Neutrophil (primary cell): ENCODE data around the gene NEUROD4.

Source experiments
- H3K27ac ChIP-seq: fragments of 200-600 bp; sonication (generic); 2 replicates; pipeline ENCODE4 v1.5.1; 2016; ENCODE audit warnings: mild to moderate bottlenecking, moderate library complexity
- H3K27me3 ChIP-seq: fragments of 200-600 bp; sonication (generic); 2 replicates; pipeline ENCODE4 v1.6.0; 2016; ENCODE audit warnings: mild to moderate bottlenecking
- H3K36me3 ChIP-seq: fragments of 200-600 bp; sonication (generic); 2 replicates; pipeline ENCODE4 v1.5.1; 2017
- H3K4me1 ChIP-seq, 2 experiments: fragments of 200-600 bp in 1 of 2; sonication (generic) in 1 of 2; 1 replicate in 1 of 2; 2 replicates in 1 of 2; pipeline versions ENCODE4 v1.5.1 to v1.6.1; 2013 to 2016; ENCODE audit warnings: low read depth in 1 of 2, low read length in 1 of 2, mild to moderate bottlenecking in 1 of 2, moderate library complexity in 1 of 2; ENCODE audit not compliant: control insufficient read depth in 1 of 2, insufficient read depth in 1 of 2
- H3K4me3 ChIP-seq, 2 experiments: fragments of 200-600 bp in 1 of 2; sonication (generic) in 1 of 2; 1 replicate in 1 of 2; 2 replicates in 1 of 2; pipeline ENCODE4 v1.5.1; 2013 to 2016; ENCODE audit warnings: low read depth in 1 of 2, low read length in 1 of 2, mild to moderate bottlenecking in 1 of 2, moderate library complexity in 1 of 2
- H3K9me3 ChIP-seq: fragments of 200-600 bp; sonication (generic); 2 replicates; pipeline ENCODE4 v1.5.1; 2016
- TF ChIP-seq, protein P1 (sequence below): fragments of 200-600 bp; sonication (generic); IDR thresholded peaks from 2 replicates; pipeline ENCODE4 v1.5.1; 2016; ENCODE audit warnings: antibody characterized with exemption

The NEUROD4 gene

DNA sequence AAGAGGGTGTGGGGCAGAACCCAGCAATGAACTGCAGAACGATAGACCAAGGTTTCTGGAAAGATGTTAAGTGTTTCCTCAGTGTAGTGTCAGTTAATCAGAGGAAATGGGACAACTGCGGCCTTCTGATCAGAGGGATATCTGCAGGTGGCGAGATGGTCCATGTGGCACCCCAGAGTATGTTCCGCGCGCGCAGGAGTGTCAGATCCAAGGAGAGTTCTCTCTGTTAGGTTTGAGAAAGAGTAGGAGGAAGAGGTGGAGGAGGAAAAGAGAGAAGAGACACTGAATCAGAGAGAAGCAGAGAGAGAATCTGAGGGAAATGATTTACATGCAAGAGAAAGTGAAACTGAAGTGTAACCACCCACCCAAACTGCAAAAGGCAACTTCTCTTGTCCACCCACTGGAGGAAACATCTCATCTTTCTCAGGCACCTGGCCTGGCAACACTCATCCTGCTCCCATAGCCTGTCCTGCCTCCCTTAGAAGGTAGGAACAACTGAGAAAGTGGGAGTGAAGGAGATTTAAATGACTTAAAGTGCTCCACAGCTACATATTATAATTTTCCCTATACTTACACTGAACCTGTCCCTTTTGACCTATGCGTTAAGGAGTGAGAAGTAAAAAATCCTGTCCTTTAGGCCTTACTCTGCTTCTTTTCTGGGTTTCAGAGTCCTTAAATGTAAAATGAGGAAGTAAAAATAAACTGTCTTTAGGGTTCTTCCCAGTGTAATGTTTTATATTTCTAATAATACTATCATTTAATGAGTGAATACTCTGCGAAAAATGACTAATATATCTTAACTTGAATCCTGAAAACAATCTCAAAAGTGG lies 28.4 kb upstream of the NEUROD4 start:
- TF ChIP-seq, protein P1, sequence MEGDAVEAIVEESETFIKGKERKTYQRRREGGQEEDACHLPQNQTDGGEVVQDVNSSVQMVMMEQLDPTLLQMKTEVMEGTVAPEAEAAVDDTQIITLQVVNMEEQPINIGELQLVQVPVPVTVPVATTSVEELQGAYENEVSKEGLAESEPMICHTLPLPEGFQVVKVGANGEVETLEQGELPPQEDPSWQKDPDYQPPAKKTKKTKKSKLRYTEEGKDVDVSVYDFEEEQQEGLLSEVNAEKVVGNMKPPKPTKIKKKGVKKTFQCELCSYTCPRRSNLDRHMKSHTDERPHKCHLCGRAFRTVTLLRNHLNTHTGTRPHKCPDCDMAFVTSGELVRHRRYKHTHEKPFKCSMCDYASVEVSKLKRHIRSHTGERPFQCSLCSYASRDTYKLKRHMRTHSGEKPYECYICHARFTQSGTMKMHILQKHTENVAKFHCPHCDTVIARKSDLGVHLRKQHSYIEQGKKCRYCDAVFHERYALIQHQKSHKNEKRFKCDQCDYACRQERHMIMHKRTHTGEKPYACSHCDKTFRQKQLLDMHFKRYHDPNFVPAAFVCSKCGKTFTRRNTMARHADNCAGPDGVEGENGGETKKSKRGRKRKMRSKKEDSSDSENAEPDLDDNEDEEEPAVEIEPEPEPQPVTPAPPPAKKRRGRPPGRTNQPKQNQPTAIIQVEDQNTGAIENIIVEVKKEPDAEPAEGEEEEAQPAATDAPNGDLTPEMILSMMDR = no peak
- Histone ChIP-seq H3K9me3 (no peaks in the 10 kb centered on the region), H3K27me3 (peaks cover 9% of the 10 kb centered on the region), H3K4me1 (no peaks in the 10 kb centered on the region), H3K4me3 (no peak overlapping the region), H3K36me3 (no peaks in the 10 kb centered on the region), H3K27ac (no peak overlapping the region)

DNA sequence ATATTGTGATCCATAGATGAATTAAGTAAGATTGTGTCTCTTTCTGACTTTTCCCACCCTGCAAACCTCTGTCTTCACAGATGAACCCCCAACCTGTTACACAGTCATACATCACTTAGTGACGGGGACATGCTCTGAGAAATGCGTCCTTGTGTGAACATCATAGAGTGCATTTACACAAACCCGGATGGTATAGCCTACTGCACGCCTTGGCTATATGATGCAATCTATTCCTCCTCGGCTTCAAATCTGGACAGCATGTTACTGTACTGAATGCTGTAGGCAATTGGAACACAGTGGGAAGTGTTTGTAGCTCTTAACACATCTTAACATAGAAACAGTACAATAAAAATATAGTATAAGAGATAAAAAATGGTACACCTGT lies 27.8 kb upstream of the NEUROD4 start:
- no peaks in the 10 kb centered on the region for H3K4me1 ChIP-seq
- H3K36me3 ChIP-seq = no peaks in the 10 kb centered on the region
- no peak overlapping the region for H3K4me3 ChIP-seq
- TF ChIP-seq, protein P1 = no peak
- no peaks in the 10 kb centered on the region for H3K9me3 ChIP-seq
- H3K27ac ChIP-seq = no peak overlapping the region
- peaks cover 15% of the 10 kb centered on the region for H3K27me3 ChIP-seq

DNA sequence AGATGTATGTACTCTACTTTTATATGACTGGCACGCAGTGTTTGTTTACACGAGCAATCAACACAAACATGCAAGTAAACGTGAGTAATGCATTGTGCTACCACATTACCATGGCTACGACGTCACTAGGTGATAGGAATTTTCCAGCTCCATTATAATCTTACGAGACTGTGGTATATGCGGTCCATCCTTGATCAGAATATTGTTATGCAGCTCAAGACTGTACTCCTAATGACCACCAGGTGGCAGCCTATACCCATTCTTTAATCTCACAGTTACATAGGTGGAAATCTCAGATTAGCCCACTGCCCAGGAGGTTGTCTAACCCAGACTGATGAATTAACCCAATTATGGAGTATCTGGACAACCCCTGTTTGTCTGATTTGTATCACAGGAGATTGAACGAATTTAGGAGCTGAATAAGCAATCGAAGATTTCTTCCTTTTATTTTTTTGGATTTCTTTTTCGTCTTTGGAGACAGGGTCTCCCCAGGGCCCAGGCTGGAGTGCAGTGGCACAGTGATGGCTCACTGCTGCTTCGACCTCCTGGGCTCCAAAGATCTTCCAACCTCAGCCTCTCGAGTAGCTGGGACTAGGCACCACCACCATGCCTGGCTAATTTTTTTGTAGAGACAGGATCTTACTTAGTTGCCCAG lies 26.5 kb upstream of the NEUROD4 start:
- H3K27ac ChIP-seq = no peak overlapping the region
- H3K36me3 ChIP-seq = no peaks in the 10 kb centered on the region

DNA sequence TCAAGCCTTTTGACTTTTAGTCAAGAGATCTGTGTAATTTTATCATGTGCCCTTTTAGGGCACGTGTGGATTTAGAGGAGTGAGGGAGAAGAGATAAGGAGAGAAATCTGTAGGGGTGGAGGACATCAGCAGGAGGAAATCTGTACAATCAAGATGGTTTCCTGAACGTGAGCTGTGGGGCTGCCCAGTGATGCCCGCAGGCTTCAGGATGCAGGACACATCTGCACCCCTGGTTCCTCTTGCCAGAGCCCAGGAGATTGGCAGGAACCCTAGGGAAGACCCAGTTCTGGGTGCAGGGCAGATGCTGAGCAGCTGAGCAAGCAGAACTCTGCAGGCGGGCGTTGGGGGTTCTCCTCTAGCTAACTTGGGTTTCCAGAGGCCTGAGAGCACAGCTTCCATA lies 23.6 kb upstream of the NEUROD4 start:
- TF ChIP-seq, protein P1 = no peak
- Histone ChIP-seq H3K27me3 (peaks cover 25% of the 10 kb centered on the region), H3K4me1 (peaks cover 0 to 7% of the 10 kb centered on the region in 2 experiments), H3K4me3 (no peak overlapping the region), H3K9me3 (no peaks in the 10 kb centered on the region), H3K27ac (no peak overlapping the region), H3K36me3 (no peaks in the 10 kb centered on the region)

More for the DNA sequence above, 26.5 kb upstream of the NEUROD4 start:
- Histone ChIP-seq H3K27me3 (peaks cover 25% of the 10 kb centered on the region), H3K9me3 (no peaks in the 10 kb centered on the region), H3K4me1 (no peaks in the 10 kb centered on the region), H3K4me3 (no peak overlapping the region)
- TF ChIP-seq, protein P1 = peak; percentile 91

DNA sequence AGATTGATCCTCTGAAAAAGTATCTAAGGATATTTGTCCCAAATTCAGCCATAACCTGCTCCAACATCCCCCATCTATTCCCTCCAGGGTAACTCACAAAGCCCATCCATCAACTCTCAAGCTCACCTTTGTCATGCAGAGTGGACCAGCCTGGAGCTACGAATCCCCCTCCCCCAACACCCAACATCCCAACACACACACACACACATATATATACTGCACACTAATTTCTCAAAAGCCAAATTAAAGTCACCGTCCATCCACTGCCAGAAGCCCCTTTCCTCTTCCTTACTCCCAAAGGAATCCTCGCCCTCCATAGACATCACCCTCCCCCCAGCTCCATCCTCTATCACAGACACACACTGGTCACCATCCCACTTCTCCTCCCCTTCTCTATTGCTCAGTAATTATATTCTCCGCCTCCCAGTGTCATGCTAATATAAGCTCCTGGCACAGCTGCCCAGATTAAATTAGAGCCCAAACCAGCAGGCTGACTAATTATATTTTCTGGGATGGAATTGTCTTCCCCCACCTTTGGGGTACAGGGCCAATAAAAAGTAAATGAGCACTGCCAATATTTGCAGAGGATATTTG lies 21.7 kb upstream of the NEUROD4 start:
- peaks cover 0 to 7% of the 10 kb centered on the region in 2 experiments for H3K4me1 ChIP-seq
- peaks cover 25% of the 10 kb centered on the region for H3K27me3 ChIP-seq
- TF ChIP-seq, protein P1 = no peak
- H3K4me3 ChIP-seq = no peak overlapping the region
- H3K9me3 ChIP-seq = no peaks in the 10 kb centered on the region
- no peak overlapping the region for H3K27ac ChIP-seq
- H3K36me3 ChIP-seq = no peaks in the 10 kb centered on the region
